GM18520 (cell line): ENCODE results near the gene SRPK2.
"Not testable (repeated sequence)": the region's sequence is repeated elsewhere in the genome, so short reads cannot be mapped to it uniquely, and the experiment has no call there.

Experiments used
- ATAC-seq: cut with Tn5 transposase; IDR thresholded peaks from one replicate; pipeline ENCODE4 v1.9.1; 2021; ENCODE audit not compliant: unreplicated experiment

Gene SRPK2

DNA sequence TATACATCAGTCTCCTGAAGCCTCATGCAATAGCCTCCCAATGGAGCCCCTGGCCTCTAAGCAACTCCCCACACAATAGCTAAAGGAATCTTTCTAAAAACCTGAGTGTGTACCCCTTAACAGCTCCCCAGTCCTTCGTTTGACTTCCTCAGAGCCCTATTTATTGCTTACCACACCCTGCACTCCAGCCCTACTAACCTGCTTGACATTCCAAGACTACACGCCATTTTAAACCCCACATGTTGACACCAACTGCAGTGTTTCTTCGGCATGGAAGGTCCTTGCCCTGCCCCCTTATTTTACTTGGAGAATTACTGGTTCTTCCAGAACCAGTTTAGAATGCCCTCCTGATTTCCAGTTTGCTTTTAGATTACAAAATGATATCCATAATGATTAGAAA, 10.8 kb downstream of the SRPK2 start:
- ATAC-seq = no peak

DNA sequence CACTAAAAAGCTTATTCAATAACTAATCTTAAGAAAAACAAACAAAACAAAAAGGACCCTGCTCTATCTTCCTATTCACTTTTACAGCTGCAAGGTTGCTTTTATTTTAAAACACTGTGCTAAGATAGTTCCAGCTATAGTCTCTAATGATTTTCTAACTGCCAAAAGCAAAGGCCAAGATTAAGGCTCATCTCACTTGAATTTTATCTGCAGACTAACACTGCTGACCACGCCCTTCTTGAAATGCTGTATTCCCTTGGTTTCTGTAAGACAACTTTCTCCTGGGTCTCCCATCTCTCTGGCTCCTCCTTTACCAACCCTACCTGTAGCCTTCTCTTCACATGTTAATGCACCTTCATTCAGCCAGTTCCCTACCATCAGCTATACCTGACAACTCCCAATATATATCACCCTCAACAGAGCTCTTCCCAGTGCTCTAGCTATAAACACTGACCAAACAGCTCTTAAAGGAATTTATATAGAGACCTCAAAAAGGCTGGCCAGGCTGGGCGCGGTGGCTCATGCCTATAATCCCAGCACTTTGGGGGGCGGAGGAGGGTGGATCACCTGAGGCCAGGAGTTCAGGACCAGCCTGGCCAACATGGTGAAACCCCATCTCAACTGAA, 11.7 kb downstream of the SRPK2 start:
- no peak for ATAC-seq

- ATAC-seq = no peak
Observed at GRCh38 chr7:105369944-105370343, 18.8 kb downstream of the SRPK2 start.

GRCh38 chr7:105367458-105367857, 21.3 kb downstream of the SRPK2 start:
- no peak for ATAC-seq

- ATAC-seq = no peak
Observed at GRCh38 chr7:105365541-105366534, 22.9 kb downstream of the SRPK2 start.

- no peak for ATAC-seq
Observed at GRCh38 chr7:105364684-105365083, 24.0 kb downstream of the SRPK2 start.

DNA sequence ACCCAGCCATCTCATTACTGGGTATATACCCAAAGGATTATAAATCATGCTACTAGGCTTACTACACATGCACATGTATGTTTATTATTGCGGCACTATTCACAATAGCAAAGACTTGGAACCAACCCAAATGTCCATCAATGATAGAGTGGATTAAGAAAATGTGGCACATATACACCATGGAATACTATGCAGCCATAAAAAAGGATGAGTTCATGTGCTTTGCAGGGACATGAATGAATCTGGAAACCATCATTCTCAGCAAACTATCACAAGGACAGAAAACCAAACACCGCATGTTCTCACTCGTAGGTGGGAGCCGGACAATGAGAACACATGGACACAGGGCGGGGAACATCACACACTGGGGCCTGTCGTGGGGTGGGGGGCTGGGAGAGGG, 25.1 kb downstream of the SRPK2 start:
- ATAC-seq = not testable (repeated sequence)

DNA sequence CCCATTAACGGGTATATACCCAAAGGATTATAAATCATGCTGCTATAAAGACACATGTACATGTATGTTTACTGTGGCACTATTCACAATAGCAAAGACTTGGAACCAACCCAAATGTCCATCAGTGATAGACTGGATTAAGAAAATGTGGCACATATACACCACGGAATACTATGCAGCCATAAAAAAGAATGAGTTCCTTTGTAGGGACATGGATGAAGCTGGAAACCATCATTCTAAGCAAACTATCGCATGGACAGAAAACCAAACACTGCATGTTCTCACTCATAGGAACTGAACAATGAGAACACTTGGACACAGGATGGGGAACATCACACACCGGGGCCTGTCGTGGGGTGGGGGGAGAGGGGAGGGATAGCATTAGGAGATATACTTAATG, 26.0 kb downstream of the SRPK2 start:
- ATAC-seq = not testable (repeated sequence)

DNA sequence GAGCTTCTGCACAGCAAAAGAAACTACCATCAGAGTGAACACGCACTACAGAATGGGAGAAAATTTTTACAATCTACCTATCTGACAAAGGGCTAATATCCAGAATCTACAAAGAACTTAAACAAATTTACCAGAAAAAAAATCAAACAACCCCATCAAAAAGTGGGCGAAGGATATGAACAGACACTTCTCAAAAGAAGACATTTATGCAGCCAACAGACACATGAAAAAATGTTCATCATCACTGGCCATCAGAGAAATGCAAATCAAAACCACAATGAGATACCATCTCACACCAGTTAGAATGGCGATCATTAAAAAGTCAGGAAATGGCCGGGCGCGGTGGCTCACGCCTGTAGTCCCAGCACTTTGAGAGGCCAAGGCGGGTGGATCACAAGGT, 26.7 kb downstream of the SRPK2 start:
- not testable (repeated sequence) for ATAC-seq

DNA sequence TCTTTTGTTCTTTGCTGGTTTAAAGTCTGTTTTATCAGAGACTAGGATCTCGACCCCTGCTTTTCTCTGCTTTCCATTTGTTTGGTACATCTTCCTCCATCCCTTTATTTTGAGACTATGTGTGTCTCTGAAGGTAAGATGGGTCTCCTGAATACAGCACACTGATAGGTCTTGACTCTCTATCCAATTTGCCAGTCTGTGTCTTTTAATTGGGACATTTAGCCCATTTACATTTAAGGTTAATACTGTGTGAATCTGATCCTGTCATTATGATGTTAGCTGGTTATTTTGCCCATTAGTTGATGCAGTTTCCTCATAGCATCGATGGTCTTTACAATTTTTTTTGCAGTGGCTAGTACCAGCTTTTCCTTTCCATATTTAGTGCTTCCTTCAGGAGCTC, 28.6 kb downstream of the SRPK2 start:
- ATAC-seq = not testable (repeated sequence)

DNA sequence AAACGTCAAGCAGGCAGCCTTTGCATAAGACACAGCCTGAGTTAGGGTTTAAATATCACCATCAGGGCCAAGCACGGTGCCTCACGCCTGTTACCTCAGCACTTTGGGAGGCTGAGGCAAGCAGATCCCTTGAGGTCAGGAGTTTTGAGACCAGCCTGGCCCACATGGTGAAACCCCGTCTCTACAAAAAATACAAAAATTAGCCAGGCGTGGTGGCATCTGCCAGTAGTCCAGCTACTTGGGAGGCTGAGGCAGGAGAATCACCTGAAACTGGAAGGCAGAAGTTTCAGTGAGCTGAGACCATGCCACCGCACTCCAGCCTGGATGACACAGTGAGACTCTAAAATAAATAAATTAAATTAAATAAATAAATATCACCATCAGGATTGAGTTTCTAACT, 33.0 kb downstream of the SRPK2 start:
- no peak for ATAC-seq

GRCh38 chr7:105354383-105354782, 34.3 kb downstream of the SRPK2 start:
- no peak for ATAC-seq

DNA sequence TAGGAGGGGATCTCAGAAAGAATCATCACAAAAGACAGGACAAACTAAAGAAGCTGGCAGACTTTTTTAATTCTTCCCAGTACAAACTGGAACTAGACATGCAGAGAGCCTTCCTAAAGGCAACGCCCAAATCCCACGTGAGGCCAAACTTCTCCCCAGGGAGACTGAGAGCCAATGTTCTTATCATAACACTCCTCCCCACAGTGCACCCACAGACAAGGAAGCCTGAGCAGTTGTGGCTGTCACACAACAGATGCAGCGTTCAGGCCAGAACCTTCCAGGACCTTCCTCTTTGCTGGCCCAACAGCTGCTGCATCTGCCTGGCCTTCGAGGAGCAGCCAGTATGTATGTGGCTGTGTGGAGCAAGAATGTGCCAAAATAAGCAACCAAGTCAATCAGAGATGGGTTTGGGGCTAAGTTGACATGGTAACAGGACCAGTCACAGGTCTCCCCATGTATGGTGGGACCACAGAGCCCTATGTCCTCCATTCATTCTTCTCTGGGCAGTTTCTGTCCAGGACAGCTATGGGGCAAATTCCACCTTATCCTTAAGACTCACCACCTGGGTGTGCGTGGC, 34.9 kb downstream of the SRPK2 start:
- no peak for ATAC-seq

DNA sequence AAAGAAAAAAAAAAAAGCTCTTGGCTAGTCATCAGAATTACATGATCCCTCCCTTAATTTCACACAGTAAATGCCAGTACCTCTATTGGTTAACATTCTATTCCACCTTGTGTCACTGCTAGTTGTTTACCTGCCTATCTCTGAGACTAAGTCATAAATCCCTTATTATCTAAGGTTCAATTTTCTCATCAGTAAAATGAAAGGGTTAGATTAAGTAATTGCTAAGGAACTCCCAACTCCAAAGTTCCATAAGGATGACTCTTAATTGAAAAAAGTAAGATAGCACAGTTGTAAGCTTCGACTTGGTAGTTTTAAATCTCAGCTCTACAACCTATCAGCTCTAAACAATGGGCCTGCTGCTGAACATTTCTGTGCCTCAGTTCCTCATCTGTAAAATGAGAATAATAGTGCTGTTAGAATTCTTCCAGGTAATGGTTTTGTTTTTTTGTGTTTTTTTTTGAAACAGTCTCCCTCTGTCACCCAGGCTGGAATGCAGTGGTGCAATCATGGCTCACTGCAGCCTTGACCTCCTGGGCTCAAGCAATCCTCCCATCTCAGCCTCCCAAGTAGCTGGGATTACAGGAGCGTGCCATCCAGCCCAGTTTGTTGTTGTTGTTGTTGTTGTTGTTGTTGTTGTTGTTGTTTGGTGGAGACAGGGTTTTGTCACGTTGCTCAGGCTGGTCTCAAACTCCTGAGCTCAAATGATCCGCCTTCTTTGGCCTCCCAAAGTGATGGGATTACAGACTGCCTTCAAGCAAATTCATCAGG, 35.6 kb downstream of the SRPK2 start:
- no peak for ATAC-seq

DNA sequence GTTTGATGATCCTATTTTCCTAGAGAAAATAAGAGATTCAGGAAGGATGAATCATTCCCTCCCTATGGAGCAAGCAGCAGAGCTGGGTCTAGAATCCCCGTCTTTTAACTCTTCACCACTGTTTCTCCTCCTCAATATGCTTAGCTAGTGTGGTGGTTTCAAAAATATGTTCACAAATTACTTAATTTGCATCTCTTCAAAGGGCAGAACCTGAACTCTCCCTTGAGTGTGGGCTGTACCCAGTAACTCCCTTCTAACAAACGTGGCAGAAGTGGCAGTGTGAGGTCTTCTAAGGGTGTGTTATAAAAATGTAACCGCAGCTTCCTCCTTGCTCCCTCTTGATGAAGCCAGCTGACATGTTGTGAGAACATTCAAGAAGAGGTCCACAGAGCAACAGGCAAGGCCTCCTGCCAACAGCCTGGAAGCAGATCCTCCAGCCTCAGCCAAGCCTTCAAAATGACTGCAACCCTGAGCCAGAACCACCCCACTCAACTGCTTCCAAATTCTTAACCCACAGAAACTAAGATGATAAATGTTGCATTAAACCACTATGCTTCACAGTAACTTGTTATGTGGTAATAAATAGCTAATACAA, 36.6 kb downstream of the SRPK2 start:
- ATAC-seq = peak; percentile 90

GRCh38 chr7:105350906-105351305, 37.8 kb downstream of the SRPK2 start:
- ATAC-seq = no peak

GRCh38 chr7:105348177-105348576, 40.5 kb downstream of the SRPK2 start:
- ATAC-seq = not testable (repeated sequence)

DNA sequence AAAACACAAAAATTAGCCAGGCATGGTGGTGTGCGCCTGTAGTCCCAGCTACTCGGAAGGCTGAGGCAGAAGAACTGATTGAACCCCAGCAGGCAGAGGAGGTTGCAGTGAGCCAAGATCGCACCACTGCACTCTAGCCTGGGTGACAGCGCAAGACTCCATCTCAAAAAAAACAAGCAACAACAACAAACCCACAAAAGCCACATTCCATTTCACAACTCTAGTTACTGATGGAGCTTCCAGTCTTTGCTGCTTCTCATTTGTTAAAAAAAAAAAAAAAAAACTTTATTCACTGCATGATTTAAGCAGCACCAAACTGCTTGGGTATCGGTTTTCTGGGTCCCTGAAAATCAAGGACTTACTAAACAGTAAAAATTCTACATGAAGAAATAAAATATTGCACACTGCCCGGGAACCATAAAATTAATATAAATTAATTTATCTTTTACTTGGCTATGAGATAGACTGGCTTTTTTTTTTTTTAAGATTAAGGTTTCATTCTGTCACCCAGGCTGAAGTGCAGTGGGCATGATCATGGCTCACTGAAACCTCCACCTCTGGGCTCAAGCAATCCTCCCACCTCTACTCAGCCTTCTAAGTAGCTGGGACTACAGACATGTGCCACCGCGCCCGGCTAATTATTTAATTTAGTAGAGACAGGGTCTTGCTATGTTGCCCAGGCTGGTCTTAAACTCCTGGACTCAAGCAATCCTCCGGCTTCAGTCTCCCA, 42.0 kb downstream of the SRPK2 start:
- ATAC-seq = no peak

GRCh38 chr7:105346138-105346537, 42.6 kb downstream of the SRPK2 start:
- no peak for ATAC-seq

GRCh38 chr7:105345725-105346124, 43.0 kb downstream of the SRPK2 start:
- ATAC-seq = no peak
